Colonic mucosa (tissue), 4 donors: ENCODE data around the gene ACAD11. TPM values are rescaled to one million over a fixed set of nuclear protein-coding genes. Genes with fewer than 3 reads are reported as not detected.

Source experiments
- DNase-seq: peaks from one replicate; pipeline ENCODE4 v3.0.0-alpha.2; 2020
- H3K27ac ChIP-seq: fragments of 200-600 bp; one replicate; pipeline ENCODE4 v1.8.0; 2021
- H3K27me3 ChIP-seq: fragments of 200-600 bp; one replicate; pipeline ENCODE4 v1.8.0; 2021
- H3K36me3 ChIP-seq: fragments of 200-600 bp; one replicate; pipeline ENCODE4 v1.8.0; 2021
- H3K4me1 ChIP-seq: fragments of 200-600 bp; one replicate; pipeline ENCODE4 v1.8.0; 2021; ENCODE audit warnings: mild to moderate bottlenecking
- H3K4me3 ChIP-seq: fragments of 200-600 bp; one replicate; pipeline ENCODE4 v1.8.0; 2021
- H3K9ac ChIP-seq, 2 donors: one replicate each; pipeline ENCODE4 v1.7.0; 2013; ENCODE audit warnings: control low read depth in 2 of 2, low read depth in 2 of 2, low read length in 2 of 2
- H3K9me3 ChIP-seq: fragments of 200-600 bp; one replicate; pipeline ENCODE4 v1.8.0; 2021
- CTCF ChIP-seq: fragments of 200-600 bp; IDR thresholded peaks from one replicate; pipeline ENCODE4 v1.8.0; 2022; ENCODE audit warnings: antibody characterized with exemption, mild to moderate bottlenecking
- intact Hi-C: fragments of 100-400 bp; cut with DNase I; formaldehyde crosslinking; loops from one replicate; pipeline ENCODE4 v1.14.1; 2022
- total RNA-seq, 2 donors: library from RNA; stranded (reverse); fragmentation: NEBNext Ultra II Directional in 1 of 2; extraction: Animal tissue kit (Norgen Biotek cat#: 25700) in 1 of 2; gene quantifications; one replicate each; pipeline ENCODE4 v1.2.1, GENCODE V29; 2021
- donor health status: healthy.
- donor health status: DM: no; HTN: no; CAD: no.
- donor health status: DM: no; HTN: no; CAD: no.

ACAD11 gene
- total RNA-seq, 2 donors from 2014 or later = 7.2 to 8.9 TPM

GRCh38 chr3:132530624-132531023, 129.0 kb downstream of the ACAD11 start:
- no peak for DNase-seq
- no peak for TF ChIP-seq CTCF
- no peaks in the 10 kb centered on the region for H3K9me3 ChIP-seq
- H3K4me3 ChIP-seq = no peak overlapping the region
- H3K4me1 ChIP-seq = no peaks in the 10 kb centered on the region
- intact Hi-C loops = no loop called here
- no peak overlapping the region for H3K27ac ChIP-seq
- H3K27me3 ChIP-seq = no peaks in the 10 kb centered on the region
- H3K36me3 ChIP-seq = peaks cover 3% of the 10 kb centered on the region
- H3K9ac ChIP-seq = no peak overlapping the region

GRCh38 chr3:132522353-132522752, 137.3 kb downstream of the ACAD11 start:
- DNase-seq = no peak
- intact Hi-C loops = no loop called here
- TF ChIP-seq CTCF = no peak
- Histone ChIP-seq H3K27me3 (no peaks in the 10 kb centered on the region), H3K4me1 (no peaks in the 10 kb centered on the region), H3K4me3 (no peak overlapping the region), H3K27ac (no peak overlapping the region), H3K36me3 (no peaks in the 10 kb centered on the region), H3K9me3 (no peaks in the 10 kb centered on the region), H3K9ac (no peak overlapping the region)

GRCh38 chr3:132521901-132522300, 137.7 kb downstream of the ACAD11 start:
- no peaks in the 10 kb centered on the region for H3K9me3 ChIP-seq
- no peaks in the 10 kb centered on the region for H3K27me3 ChIP-seq
- intact Hi-C loops = no loop called here
- no peak for TF ChIP-seq CTCF
- no peaks in the 10 kb centered on the region for H3K4me1 ChIP-seq
- no peak overlapping the region for H3K9ac ChIP-seq
- H3K4me3 ChIP-seq = no peak overlapping the region
- no peak for DNase-seq
- H3K36me3 ChIP-seq = no peaks in the 10 kb centered on the region
- H3K27ac ChIP-seq = no peak overlapping the region

GRCh38 chr3:132519914-132520313, 139.7 kb downstream of the ACAD11 start:
- no peak overlapping the region for H3K9ac ChIP-seq
- DNase-seq = no peak
- no peaks in the 10 kb centered on the region for H3K9me3 ChIP-seq
- no peak overlapping the region for H3K4me3 ChIP-seq
- no peaks in the 10 kb centered on the region for H3K27me3 ChIP-seq
- no peaks in the 10 kb centered on the region for H3K36me3 ChIP-seq
- H3K27ac ChIP-seq = no peak overlapping the region
- intact Hi-C loops = loop anchor here (10.0 kb wide), 1 partner anchor 65 kb away; no protein-coding TSS in a partner anchor
- no peaks in the 10 kb centered on the region for H3K4me1 ChIP-seq
- TF ChIP-seq CTCF = no peak

- Histone ChIP-seq H3K27me3 (no peaks in the 10 kb centered on the region), H3K9ac (no peak overlapping the region), H3K36me3 (peaks cover 6% of the 10 kb centered on the region), H3K4me3 (no peak overlapping the region), H3K4me1 (no peaks in the 10 kb centered on the region), H3K27ac (no peak overlapping the region), H3K9me3 (no peaks in the 10 kb centered on the region)
- TF ChIP-seq CTCF = no peak
- intact Hi-C loops = loop anchor here (10.0 kb wide), 1 partner anchor 63 kb away; no protein-coding TSS in a partner anchor
- DNase-seq = no peak
Observed at GRCh38 chr3:132517311-132517710, 142.3 kb downstream of the ACAD11 start.
